NT2/D1 (cell line): ENCODE results near the gene ELL2.
"Not testable (repeated sequence)": the region's sequence is repeated elsewhere in the genome, so short reads cannot be mapped to it uniquely, and the experiment has no call there.

Experiments
- SUZ12 ChIP-seq: IDR thresholded peaks from 2 replicates; pipeline ENCODE4 v1.6.1; 2011; ENCODE audit not compliant: insufficient read length, insufficient read depth; ENCODE audit errors: extremely low read depth
- YY1 ChIP-seq: IDR thresholded peaks from 2 replicates; pipeline ENCODE4 v1.6.1; 2011; ENCODE audit not compliant: insufficient read length, insufficient read depth
- ZNF274 ChIP-seq: IDR thresholded peaks from 2 replicates; pipeline ENCODE4 v1.6.1; 2011; ENCODE audit warnings: mild to moderate bottlenecking, low read depth, low read length

DNA sequence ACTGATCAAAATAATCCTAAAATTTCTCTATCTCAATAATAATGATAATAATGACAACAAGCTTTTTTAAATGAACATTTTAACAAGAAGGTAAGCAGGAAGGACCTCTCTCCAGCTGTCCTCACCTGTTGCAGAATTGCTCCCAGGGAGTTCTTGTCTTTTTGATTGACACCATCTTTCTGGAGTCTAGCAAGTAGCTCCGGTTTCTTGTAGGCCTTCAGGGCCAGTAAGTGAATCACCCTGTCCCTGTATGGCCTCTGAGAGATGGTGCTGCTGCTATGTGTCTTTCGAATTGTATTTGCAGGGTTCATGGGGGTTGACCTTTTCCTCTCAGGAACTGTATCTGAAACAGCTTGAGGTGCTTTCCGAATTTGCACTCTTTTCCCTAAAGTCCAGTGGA is 55.3 kb downstream of the ELL2 start:
- not testable (repeated sequence) for TF ChIP-seq YY1, ZNF274, SUZ12
